Heart left ventricle (tissue), 16 donors: Measurements from ENCODE around the gene RTRAF. TPM values are rescaled to one million over a fixed set of nuclear protein-coding genes. Genes with fewer than 3 reads are reported as not detected.

Experiments used
- ATAC-seq, 4 donors: fragments of 200-7000 bp; cut with Tn5 transposase; one replicate each; pipeline ENCODE4 v1.9.1; 2020 to 2022; ENCODE audit warnings: moderate library complexity in 4 of 4, mild to moderate bottlenecking in 3 of 4, moderate number of reproducible peaks in 1 of 4
- DNase-seq, 5 donors: peaks; one replicate each; pipeline ENCODE4 v3.0.0-alpha.2; 2020
- H3K27ac ChIP-seq, 12 donors: fragments of 200-600 bp; sonication (generic) in 4 of 12; one replicate each; pipeline versions ENCODE4 v1.5.0 to v1.8.0; 2016 to 2022; ENCODE audit warnings: mild to moderate bottlenecking in 2 of 12
- H3K27me3 ChIP-seq, 9 donors: fragments of 200-600 bp; sonication (generic) in 2 of 9; one replicate each; pipeline versions ENCODE4 v1.5.1 to v1.8.0; 2016 to 2022; ENCODE audit warnings: mild to moderate bottlenecking in 3 of 9
- H3K36me3 ChIP-seq, 9 donors: fragments of 200-600 bp; sonication (generic) in 2 of 9; one replicate each; pipeline versions ENCODE4 v1.5.0 to v1.8.0; 2018 to 2022; ENCODE audit warnings: mild to moderate bottlenecking in 2 of 9
- H3K4me1 ChIP-seq, 12 donors: fragments of 200-600 bp; sonication (generic) in 4 of 12; one replicate each; pipeline versions ENCODE4 v1.5.0 to v1.8.0; 2016 to 2022; ENCODE audit warnings: mild to moderate bottlenecking in 3 of 12
- H3K4me3 ChIP-seq, 12 donors: fragments of 200-600 bp; sonication (generic) in 4 of 12; one replicate each; pipeline versions ENCODE4 v1.5.0 to v1.8.0; 2017 to 2022; ENCODE audit warnings: mild to moderate bottlenecking in 9 of 12, moderate library complexity in 4 of 12
- H3K9me3 ChIP-seq, 12 donors: fragments of 200-600 bp; sonication (generic) in 4 of 12; one replicate each; pipeline versions ENCODE4 v1.5.0 to v1.8.0; 2016 to 2022; ENCODE audit warnings: mild to moderate bottlenecking in 1 of 12
- CTCF ChIP-seq, 12 donors: fragments of 200-600 bp; sonication (generic) in 4 of 12; IDR thresholded peaks; one replicate each; pipeline versions ENCODE4 v1.5.0 to v1.8.0; 2018 to 2022; ENCODE audit warnings: antibody characterized with exemption in 12 of 12, mild to moderate bottlenecking in 5 of 12
- POLR2A ChIP-seq, 2 donors: fragments of 450-650 bp; IDR thresholded peaks; one replicate each; pipeline ENCODE4 v1.6.1; 2017; ENCODE audit warnings: antibody characterized with exemption in 2 of 2, mild to moderate bottlenecking in 2 of 2, moderate library complexity in 2 of 2
- WGBS, 4 donors: extraction: QIAGEN DNeasy Blood & Tissue Kit in 2 of 4; methylation state at CpG; one replicate each; pipeline versions ENCODE4 v1.1.5 to v1.1.7; 2013 to 2018; 5-methylcytosine and 5-hydroxymethylcytosine counted together
- intact Hi-C, 10 donors: fragments of 100-400 bp; cut with DNase I; formaldehyde crosslinking; loops; one replicate each; pipeline versions ENCODE4 v1.11.1 to v1.14.2; 2022
- polyA plus RNA-seq, 2 donors: library from polyadenylated mRNA; stranded (reverse); fragments of 200-250 nt; gene quantifications; one replicate each; pipeline ENCODE4 v1.2.3, GENCODE V29; 2013
- total RNA-seq, 9 donors: library from RNA; depleted of rRNA in 2 of 9; stranded (reverse); fragments of >200 nt in 2 of 9; fragmentation: NEBNext Ultra II Directional in 3 of 9; extraction: Animal tissue kit (Norgen Biotek cat#: 25700) in 3 of 9; gene quantifications; one replicate each; pipeline versions ENCODE4 v1.1.0 to v1.2.4, GENCODE V29; 2016 to 2023
- donor health status: ischemic (EF 13 %, LVEDD 7.1; RV severe dilation, severe dysfunction).
- donor health status: healthy with polysubstance abuse.
- donor health status: DM: no; HTN: yes; CAD: no.
- donor health status: DM: no; HTN: no; CAD: no.
- donor health status: ischemic (EF 25% LVEDD 6.9; RV normal size, moderate dysfunction).
- donor health status: ischemic (EF 25% LVEDD 5.7; RV mildly dilated, moderate dysfunction).
- donor health status: healthy.
- donor health status: DM: yes; HTN: yes; CAD: no.
- donor health status: ischemic (EF 35%, LVEDD 5.7; RV mildly dilated, moderate dysfunction).
- donor health status: nonischemic (EF 11% LVEDD 7.7; RV severe dilation, severe dysfunction).
- donor health status: DM: yes; HTN: yes; CAD: no.
- donor health status: PGD.
- donor health status: ischemic (EF 29% LVEDD 5.4; RV normal size, mild dysfunction).
- donor health status: nonischemic (EF 23%, LVEDD 6.1; RV moderate dilation, normal function).

Gene RTRAF
- total and polyA plus RNA-seq, 11 donors: 72.9 to 272 (median 193) TPM

GRCh38 chr14:51979088-51979709 is 10.1 kb upstream of the RTRAF start:
- no peaks in the 10 kb centered on the region for H3K9me3 ChIP-seq
- 22 to 24% (median 23%) methylated on average over 17 of the region's 17 CpGs for WGBS, 4 donors
- ATAC-seq: peak; percentile 60 to 83 (median 80)
- H3K27ac ChIP-seq: peak overlapping the region in 6 of 12 donors; percentile 5 to 46 (median 22)
- H3K4me3 ChIP-seq: no peak overlapping the region
- H3K27me3 ChIP-seq: no peaks in the 10 kb centered on the region
- DNase-seq: peak; percentile 74 to 86 (median 82)
- H3K4me1 ChIP-seq: peaks cover 0 to 15% (median 0%) of the 10 kb centered on the region in 12 donors
- H3K36me3 ChIP-seq: no peaks in the 10 kb centered on the region
- intact Hi-C loops: loop anchor here (5.0 to 10.0 kb wide), 11 partner anchors 114 to 704 kb away; partner anchors contain the start of gene GNG2 (in 2 of the 10)
- TF ChIP-seq CTCF (IDR thresholded peaks at IDR 0.05): peak; percentile 85 to 98 (median 94)
- no peak for TF ChIP-seq POLR2A (IDR thresholded peaks at IDR 0.05)

GRCh38 chr14:51981218-51981854 is 8.0 kb upstream of the RTRAF start:
- WGBS, 4 donors: 85 to 91% (median 88%) methylated on average over 4 of the region's 4 CpGs
- Histone ChIP-seq H3K4me1 (peaks cover 0 to 15% (median 0%) of the 10 kb centered on the region in 12 donors), H3K27ac (no peak overlapping the region), H3K27me3 (no peaks in the 10 kb centered on the region), H3K36me3 (no peaks in the 10 kb centered on the region), H3K4me3 (no peak overlapping the region), H3K9me3 (no peaks in the 10 kb centered on the region)
- ATAC-seq (peak in 1 of 4 donors; percentile 15), DNase-seq (no peak)
- TF ChIP-seq POLR2A (IDR thresholded peaks at IDR 0.05) (no peak), CTCF (IDR thresholded peaks at IDR 0.05) (no peak)
- intact Hi-C loops: loop anchor here in 4 of 10 donors (5.0 to 10.0 kb wide), 2 partner anchors 329 to 697 kb away; partner anchors contain the start of gene FRMD6 (in 1 of the 4)

- no peak for DNase-seq
- ATAC-seq: no peak
- intact Hi-C loops: loop anchor here in 4 of 10 donors (5.0 to 10.0 kb wide), 2 partner anchors 336 to 703 kb away; partner anchors contain the start of gene FRMD6 (in 1 of the 4)
- H3K4me1 ChIP-seq: peaks cover 0 to 38% (median 22%) of the 10 kb centered on the region in 12 donors
- H3K36me3 ChIP-seq: peaks cover 0 to 23% (median 21%) of the 10 kb centered on the region in 9 donors
- no peaks in the 10 kb centered on the region for H3K9me3 ChIP-seq
- 36 to 53% (median 43%) methylated on average over 1 of the region's 1 CpG for WGBS, 4 donors
- no peaks in the 10 kb centered on the region for H3K27me3 ChIP-seq
- TF ChIP-seq POLR2A (IDR thresholded peaks at IDR 0.05): no peak
- TF ChIP-seq CTCF (IDR thresholded peaks at IDR 0.05): no peak
- H3K4me3 ChIP-seq: no peak overlapping the region
- peak overlapping the region in 1 of 12 donors; percentile 93 for H3K27ac ChIP-seq
Measured at GRCh38 chr14:51988221-51988620, 1.1 kb upstream of the RTRAF start.

GRCh38 chr14:51990488-51990887 is 1.1 kb downstream of the RTRAF start:
- no peak for TF ChIP-seq CTCF (IDR thresholded peaks at IDR 0.05)
- TF ChIP-seq POLR2A (IDR thresholded peaks at IDR 0.05): no peak
- intact Hi-C loops: loop anchor here in 2 of 10 donors (5.0 to 10.0 kb wide), 2 partner anchors 142 to 274 kb away; partner anchors contain the start of gene PTGDR (in 1 of the 2)
- Histone ChIP-seq H3K4me1 (peaks cover 0 to 54% (median 31%) of the 10 kb centered on the region in 12 donors), H3K27ac (peak overlapping the region in 3 of 12 donors; percentile 89 to 93 (median 90)), H3K4me3 (peak overlapping the region in 11 of 12 donors; percentile 76 to 98 (median 88)), H3K9me3 (no peaks in the 10 kb centered on the region), H3K27me3 (no peaks in the 10 kb centered on the region), H3K36me3 (peaks cover 0 to 46% (median 43%) of the 10 kb centered on the region in 9 donors)
- DNase-seq (no peak), ATAC-seq (no peak)
- WGBS, 4 donors: 74 to 75% (median 75%) methylated on average over 3 of the region's 3 CpGs
